A549 (cell line): ENCODE measurements around the gene MGAT5B. TPM values are rescaled to one million over a fixed set of nuclear protein-coding genes. Genes with fewer than 3 reads are reported as not detected.

Experiments
- ATAC-seq, 2 experiments: fragments of 200-7000 bp in 1 of 2; fragments of >200 bp in 1 of 2; cut with Nextera tagmentation in 1 of 2; cut with Tn5 transposase in 1 of 2; 3 replicates each; pipeline versions ENCODE4 v1.8.0 to v1.9.1; 2018 to 2020; ENCODE audit warnings: mild to moderate bottlenecking in 1 of 2, moderate library complexity in 1 of 2
- CTCF ChIA-PET: fragments of 300-600 bp; sonication (Branson Sonifier 250); formaldehyde crosslinking; extraction: SDS; loops from one replicate; lab custom pipeline; 2021; ENCODE audit warnings: antibody characterized with exemption, inconsistent platforms; lab: Yijun Ruan, JAX
- POLR2A ChIA-PET: fragments of 350-600 bp; formaldehyde crosslinking; extraction: SDS; loops from one replicate; lab custom pipeline; 2021; ENCODE audit warnings: antibody characterized with exemption, inconsistent platforms; lab: Yijun Ruan, JAX
- DNase-seq, 2 experiments: peaks; one replicate each; pipeline versions ENCODE4 v3.0.0 to v3.0.0-alpha.2; 2011 to 2016; ENCODE audit warnings: low read depth in 1 of 2, low spot score in 1 of 2
- FAIRE-seq: peaks from 2 replicates; lab custom pipeline; 2011; peaks lifted over from hg19 to GRCh38; lab: Jason Lieb, UNC
- H3K27ac ChIP-seq, 2 experiments: fragments of >200 bp; sonication (Bioruptor Twin); formaldehyde crosslinking; 3 replicates each; pipeline ENCODE4 v1.5.1; 2016 to 2017
- H3K4me1 ChIP-seq: fragments of >200 bp; sonication (Bioruptor Twin); formaldehyde crosslinking; 3 replicates; pipeline ENCODE4 v1.6.1; 2016
- H3K4me2 ChIP-seq: fragments of >200 bp; sonication (Bioruptor Twin); formaldehyde crosslinking; 3 replicates; pipeline ENCODE4 v1.6.1; 2016
- H3K4me3 ChIP-seq: fragments of >200 bp; sonication (Bioruptor Twin); formaldehyde crosslinking; 3 replicates; pipeline ENCODE4 v1.5.1; 2016
- H3K9me3 ChIP-seq: fragments of >200 bp; sonication (Bioruptor Twin); formaldehyde crosslinking; 3 replicates; pipeline ENCODE4 v1.6.1; 2016
- ATOH8 ChIP-seq: fragments of 250-450 bp; sonication (Bioruptor Pico); IDR thresholded peaks from 2 replicates; pipeline ENCODE4 v1.5.0; 2020; ENCODE audit warnings: low read depth, mild to moderate bottlenecking, moderate library complexity
- CBX8 ChIP-seq: fragments of 200-600 bp; sonication (generic); IDR thresholded peaks from 2 replicates; pipeline ENCODE4 v1.6.1; 2016
- CHD4 ChIP-seq: fragments of 200-600 bp; sonication (generic); IDR thresholded peaks from 2 replicates; pipeline ENCODE4 v1.6.1; 2016; ENCODE audit warnings: antibody characterized with exemption, mild to moderate bottlenecking, borderline replicate concordance
- ELK1 ChIP-seq: fragments of 150-350 bp; IDR thresholded peaks from 2 replicates; pipeline ENCODE4 v1.6.1; 2014; ENCODE audit warnings: low read depth, mild to moderate bottlenecking, low read length
- EP300 ChIP-seq, 2 experiments: fragments of >200 bp; sonication (Bioruptor Twin); formaldehyde crosslinking; IDR thresholded peaks; 2 replicates in 1 of 2; 3 replicates in 1 of 2; pipeline ENCODE4 v1.6.1; 2016 to 2017
- ESRRA ChIP-seq: fragments of 150-350 bp; IDR thresholded peaks from 2 replicates; pipeline ENCODE4 v1.6.1; 2014; ENCODE audit warnings: mild to moderate bottlenecking, low read length, borderline replicate concordance
- HOXA7 ChIP-seq: fragments of 250-450 bp; sonication (Bioruptor Pico); IDR thresholded peaks from 2 replicates; pipeline ENCODE4 v1.5.0; 2020; ENCODE audit warnings: mild to moderate bottlenecking, moderate library complexity
- HOXB13 ChIP-seq: fragments of 250-450 bp; sonication (Bioruptor Pico); IDR thresholded peaks from 2 replicates; pipeline ENCODE4 v1.5.0; 2020; ENCODE audit warnings: low read depth, mild to moderate bottlenecking, moderate library complexity
- JUN ChIP-seq, 2 experiments: fragments of >200 bp; sonication (Bioruptor Twin); formaldehyde crosslinking; IDR thresholded peaks; 2 replicates in 1 of 2; 3 replicates in 1 of 2; pipeline ENCODE4 v1.6.1; 2016 to 2017
- KDM5A ChIP-seq: fragments of 200-600 bp; sonication (generic); IDR thresholded peaks from 2 replicates; pipeline ENCODE4 v1.6.1; 2016; ENCODE audit warnings: antibody characterized with exemption, mild to moderate bottlenecking
- MAFK ChIP-seq: fragments of 450-650 bp; IDR thresholded peaks from 2 replicates; pipeline ENCODE4 v1.6.1; 2014; ENCODE audit not compliant: partially characterized antibody
- MYC ChIP-seq: IDR thresholded peaks from 2 replicates; pipeline ENCODE4 v1.6.1; 2012; ENCODE audit warnings: mild to moderate bottlenecking, inconsistent platforms, low read length, improper control_type of control experiment, borderline replicate concordance
- NR3C1 ChIP-seq: fragments of >200 bp; sonication (Bioruptor Twin); formaldehyde crosslinking; IDR thresholded peaks from 3 replicates; pipeline ENCODE4 v1.6.1; 2017
- PHF8 ChIP-seq: fragments of 200-600 bp; sonication (generic); IDR thresholded peaks from 2 replicates; pipeline ENCODE4 v1.6.1; 2016; ENCODE audit warnings: low read depth, mild to moderate bottlenecking, antibody characterized with exemption, moderate library complexity, borderline replicate concordance
- POLR2A ChIP-seq: IDR thresholded peaks from 2 replicates; pipeline ENCODE4 v1.6.1; 2012; ENCODE audit warnings: mild to moderate bottlenecking, low read length
- RARB ChIP-seq: fragments of 250-450 bp; sonication (Bioruptor Pico); IDR thresholded peaks from 2 replicates; pipeline ENCODE4 v1.8.0; 2021; ENCODE audit warnings: mild to moderate bottlenecking, moderate library complexity
- RNF2 ChIP-seq: fragments of 200-600 bp; sonication (generic); IDR thresholded peaks from 2 replicates; pipeline ENCODE4 v1.6.1; 2016; ENCODE audit warnings: low read depth, mild to moderate bottlenecking, antibody characterized with exemption, moderate library complexity, borderline replicate concordance
- SMC3 ChIP-seq: fragments of >200 bp; sonication (Bioruptor Twin); formaldehyde crosslinking; IDR thresholded peaks from 3 replicates; pipeline ENCODE4 v1.6.1; 2018; ENCODE audit warnings: inconsistent platforms
- TP53 ChIP-seq: fragments of 250-450 bp; sonication (Bioruptor Pico); IDR thresholded peaks from 2 replicates; pipeline ENCODE4 v1.5.0; 2021; ENCODE audit warnings: mild to moderate bottlenecking, moderate library complexity
- USF2 ChIP-seq: fragments of 450-650 bp; IDR thresholded peaks from 2 replicates; pipeline ENCODE4 v1.6.1; 2014; ENCODE audit warnings: antibody characterized with exemption
- ZNF302 ChIP-seq: fragments of 250-450 bp; sonication (Bioruptor Pico); IDR thresholded peaks from 2 replicates; pipeline ENCODE4 v1.9.0; 2021; ENCODE audit warnings: inconsistent platforms, mild to moderate bottlenecking, moderate library complexity
- ZSCAN20 ChIP-seq: fragments of 250-450 bp; sonication (Bioruptor Pico); IDR thresholded peaks from 2 replicates; pipeline ENCODE4 v1.8.0; 2022; ENCODE audit warnings: mild to moderate bottlenecking, moderate library complexity
- WGBS: methylation state at CpG from one replicate; pipeline ENCODE4 v1.1.6; 2017; ENCODE audit errors: missing lambda C conversion rate; 5-methylcytosine and 5-hydroxymethylcytosine counted together
- polyA plus RNA-seq, 4 experiments: library from polyadenylated mRNA; depleted of rRNA in 3 of 4; stranded (reverse); fragments of >200 nt; fragmentation: RNase III in 1 of 4; extraction: RNeasy Plus Mini Kit Qiagen cat#74134 plus additional on column Dnase treatment in 1 of 4; gene quantifications; 2 replicates in 3 of 4; 3 replicates in 1 of 4; pipeline ENCODE4 v1.2.3, GENCODE V29; 2011 to 2017

MGAT5B gene
- polyA plus RNA-seq, 2 of the 4 experiments (the other 2 are of a cell fraction): 7.6 to 22.8 TPM

GRCh38 chr17:76943781-76944213, 75.6 kb downstream of the MGAT5B start:
- WGBS: 92% methylated on average over 9 of the region's 9 CpGs
- ATAC-seq (no peak), FAIRE-seq (no peak), DNase-seq (no peak)
- Histone ChIP-seq H3K4me3 (no peak overlapping the region), H3K27ac (0 out of 6 replicates have a peak overlapping the region, but pooled peaks of 1 of the 2 experiments have one; percentile 2), H3K9me3 (no peaks in the 10 kb centered on the region), H3K4me2 (no peak overlapping the region), H3K4me1 (no peaks in the 10 kb centered on the region)
- POLR2A ChIA-PET: no interaction called here
- no peak for TF ChIP-seq KDM5A
- CTCF ChIA-PET: interaction anchor here (1.0 to 4.0 kb wide), 5 partner anchors 76 to 123 kb away, joined by 4 to 15 read pairs (median 6); partner anchors contain the start of gene MGAT5B

GRCh38 chr17:76944477-76944876, 76.3 kb downstream of the MGAT5B start:
- H3K4me2 ChIP-seq: no peak overlapping the region
- POLR2A ChIA-PET: no interaction called here
- no peak overlapping the region for H3K27ac ChIP-seq
- ATAC-seq (no peak), FAIRE-seq (no peak), DNase-seq (no peak)
- no peak overlapping the region for H3K4me3 ChIP-seq
- H3K9me3 ChIP-seq: no peaks in the 10 kb centered on the region
- TF ChIP-seq MAFK (no peak), SMC3 (no peak), CBX8 (no peak), POLR2A (no peak), ZNF302 (CRISPR knock-in tag) (no peak), KDM5A (no peak), ATOH8 (CRISPR knock-in tag) (no peak), ESRRA (no peak), ELK1 (no peak), TP53 (CRISPR knock-in tag) (no peak)
- H3K4me1 ChIP-seq: no peaks in the 10 kb centered on the region
- CTCF ChIA-PET: interaction anchor here (1.0 to 4.0 kb wide), 3 partner anchors 76 to 128 kb away, joined by 4 to 15 read pairs (median 4); partner anchors contain the start of gene MGAT5B
- WGBS: 93% methylated on average over 16 of the region's 16 CpGs

GRCh38 chr17:76946111-76946771, 78.0 kb downstream of the MGAT5B start:
- Histone ChIP-seq H3K4me1 (no peaks in the 10 kb centered on the region), H3K27ac (peak overlapping the region in 1 of 2 experiments; percentile 40; a peak in 1 of 6 replicates), H3K4me2 (no peak overlapping the region), H3K9me3 (no peaks in the 10 kb centered on the region), H3K4me3 (no peak overlapping the region)
- DNase-seq (no peak), ATAC-seq (peak in 1 of 2 experiments; percentile 8; a peak in 1 of 6 replicates), FAIRE-seq (no peak)
- ChIA-PET POLR2A (no interaction called here), CTCF (interaction anchor here (1.1 to 4.0 kb wide), 3 partner anchors 78 to 110 kb away, joined by 6 to 15 read pairs (median 9); partner anchors contain the start of gene MGAT5B)
- WGBS: 86% methylated on average over 18 of the region's 18 CpGs
- TF ChIP-seq JUN (IDR thresholded peaks at IDR 0.05) (no peak), CBX8 (no peak), RNF2 (no peak), USF2 (no peak), ZSCAN20 (CRISPR knock-in tag) (no peak), PHF8 (no peak), NR3C1 (no peak), CHD4 (no peak), HOXA7 (CRISPR knock-in tag) (no peak), HOXB13 (CRISPR knock-in tag) (no peak), EP300 (IDR thresholded peaks at IDR 0.05) (no peak), RARB (CRISPR knock-in tag) (no peak), MYC (no peak)
